Bone marrow (tissue), 2 donors: ENCODE measurements around the gene EPHB1.
"Not testable (repeated sequence)": the region's sequence is repeated elsewhere in the genome, so short reads cannot be mapped to it uniquely, and the experiment has no call there.

Experiments
- DNase-seq, 2 donors: peaks; one replicate each; lab custom pipeline; 2025; lab: John Stamatoyannopoulos, UW

Gene EPHB1

DNA sequence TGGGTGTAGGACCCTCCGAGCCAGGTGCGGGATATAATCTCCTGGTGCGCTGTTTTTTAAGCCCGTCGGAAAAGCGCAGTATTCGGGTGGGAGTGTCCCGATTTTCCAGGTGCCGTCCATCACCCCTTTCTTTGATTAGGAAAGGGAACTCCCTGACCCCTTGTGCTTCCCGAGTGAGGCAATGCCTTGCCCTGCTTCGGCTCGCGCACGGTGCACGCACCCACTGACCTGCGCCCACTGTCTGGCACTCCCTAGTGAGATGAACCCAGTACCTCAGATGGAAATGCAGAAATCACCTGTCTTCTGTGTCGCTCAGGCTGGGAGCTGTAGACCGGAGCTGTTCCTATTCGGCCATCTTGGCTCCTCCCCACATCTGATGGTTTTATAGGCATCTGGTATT, 210.6 kb downstream of the EPHB1 start:
- not testable (repeated sequence) for DNase-seq

DNA sequence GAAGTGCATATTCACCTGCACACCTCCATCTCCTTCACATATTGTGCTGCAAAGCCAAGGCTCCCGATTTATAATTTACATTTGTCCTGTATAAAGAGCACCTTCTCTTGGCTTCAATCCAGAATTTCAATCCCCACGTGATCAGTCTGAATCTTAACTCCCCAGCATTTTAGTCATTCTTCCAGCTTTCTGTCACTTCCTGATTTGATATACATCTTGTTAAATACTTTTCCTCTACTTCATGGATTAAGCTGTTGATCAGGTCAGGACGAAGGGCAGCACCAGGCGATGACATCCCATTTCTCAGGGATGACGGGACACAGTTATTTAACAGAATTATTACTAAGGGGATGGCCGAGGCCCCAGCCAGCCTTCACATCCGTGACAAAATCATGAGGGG, 212.5 kb downstream of the EPHB1 start:
- DNase-seq = no peak

DNA sequence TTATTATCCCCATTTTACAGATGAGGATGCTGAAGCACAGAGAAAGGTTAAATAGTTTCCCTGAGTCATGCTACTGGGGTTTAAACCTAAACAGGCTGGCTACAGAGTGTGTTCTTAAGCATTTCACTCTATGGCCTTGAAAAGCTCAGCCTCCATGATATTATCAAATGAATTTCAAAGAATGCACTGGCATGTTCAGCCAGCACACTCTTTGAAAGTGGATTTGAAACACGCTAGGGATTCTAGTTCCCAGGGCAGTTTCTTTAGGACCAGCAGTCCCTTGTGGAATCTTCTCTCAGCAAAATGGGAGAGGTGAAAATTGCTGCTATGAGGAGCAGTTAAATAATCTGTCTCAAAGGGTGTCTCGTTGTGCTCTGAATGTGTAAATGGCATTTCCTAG, 213.3 kb downstream of the EPHB1 start:
- DNase-seq = no peak

DNA sequence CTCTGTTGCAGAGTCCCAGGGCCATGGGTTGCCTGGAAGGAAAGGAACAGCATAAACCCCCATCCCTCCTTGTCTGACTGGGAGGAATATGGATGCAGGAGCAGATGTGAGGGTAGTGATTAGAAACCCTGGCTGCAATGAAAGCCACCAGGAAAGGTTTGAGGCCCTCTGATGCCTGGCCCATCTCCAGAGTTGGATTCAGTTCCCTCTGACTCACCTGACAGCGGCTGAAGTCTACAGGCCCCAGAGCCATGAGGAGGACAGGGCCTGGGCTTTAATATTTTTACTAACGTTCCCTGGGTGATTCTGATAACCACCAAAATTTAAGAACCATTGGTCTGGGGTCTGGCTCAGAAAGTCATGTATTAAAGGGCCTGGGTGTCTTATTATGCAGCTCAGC, 214.0 kb downstream of the EPHB1 start:
- no peak for DNase-seq

- DNase-seq = no peak
Measured at GRCh38 chr3:135012101-135012500, 217.0 kb downstream of the EPHB1 start.

DNA sequence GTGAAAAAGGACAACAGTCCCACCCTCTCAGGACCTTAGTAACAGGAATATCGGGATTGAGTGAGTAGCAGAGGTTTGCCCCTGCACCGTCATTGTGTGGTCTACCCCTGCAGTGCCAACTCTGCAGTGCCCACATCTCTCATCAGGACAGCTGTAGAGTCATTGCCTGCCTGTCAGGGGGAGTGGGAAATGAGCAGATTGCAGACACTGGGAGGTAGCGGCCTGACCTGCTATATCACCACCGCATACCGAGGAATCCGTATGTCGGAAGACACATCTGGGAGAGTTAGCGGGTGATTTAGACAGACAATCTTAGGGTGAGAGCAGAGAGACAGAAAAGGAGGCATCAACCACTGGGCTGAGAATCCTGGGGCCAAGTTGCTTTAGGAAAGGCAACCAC, 218.1 kb downstream of the EPHB1 start:
- DNase-seq = no peak

DNA sequence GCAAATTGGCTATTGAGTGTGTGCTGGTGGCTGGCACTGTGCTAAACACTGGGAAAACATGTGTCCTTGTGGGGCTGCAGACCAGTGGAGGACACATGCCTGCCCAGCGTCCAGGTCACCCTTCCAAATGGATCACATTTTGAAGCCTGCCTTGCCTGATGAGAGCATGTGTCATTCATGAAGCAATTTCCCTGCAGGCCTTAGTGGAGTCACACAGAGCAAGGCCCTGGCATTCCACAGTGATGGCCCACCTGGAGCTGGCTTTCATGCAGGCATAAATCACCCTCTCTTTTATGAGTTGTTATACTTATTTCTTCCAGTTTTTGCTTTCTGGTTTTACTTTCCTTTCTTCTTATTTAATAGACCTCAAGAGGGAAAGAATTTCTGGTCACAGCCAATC, 219.5 kb downstream of the EPHB1 start:
- no peak for DNase-seq

- no peak for DNase-seq
Measured at GRCh38 chr3:135017003-135017893, 222.2 kb downstream of the EPHB1 start.

GRCh38 chr3:135018149-135018923, 223.3 kb downstream of the EPHB1 start:
- no peak for DNase-seq

- DNase-seq = no peak
Measured at GRCh38 chr3:135020181-135020580, 225.1 kb downstream of the EPHB1 start.

GRCh38 chr3:135023996-135024658, 229.1 kb downstream of the EPHB1 start:
- DNase-seq = no peak

DNA sequence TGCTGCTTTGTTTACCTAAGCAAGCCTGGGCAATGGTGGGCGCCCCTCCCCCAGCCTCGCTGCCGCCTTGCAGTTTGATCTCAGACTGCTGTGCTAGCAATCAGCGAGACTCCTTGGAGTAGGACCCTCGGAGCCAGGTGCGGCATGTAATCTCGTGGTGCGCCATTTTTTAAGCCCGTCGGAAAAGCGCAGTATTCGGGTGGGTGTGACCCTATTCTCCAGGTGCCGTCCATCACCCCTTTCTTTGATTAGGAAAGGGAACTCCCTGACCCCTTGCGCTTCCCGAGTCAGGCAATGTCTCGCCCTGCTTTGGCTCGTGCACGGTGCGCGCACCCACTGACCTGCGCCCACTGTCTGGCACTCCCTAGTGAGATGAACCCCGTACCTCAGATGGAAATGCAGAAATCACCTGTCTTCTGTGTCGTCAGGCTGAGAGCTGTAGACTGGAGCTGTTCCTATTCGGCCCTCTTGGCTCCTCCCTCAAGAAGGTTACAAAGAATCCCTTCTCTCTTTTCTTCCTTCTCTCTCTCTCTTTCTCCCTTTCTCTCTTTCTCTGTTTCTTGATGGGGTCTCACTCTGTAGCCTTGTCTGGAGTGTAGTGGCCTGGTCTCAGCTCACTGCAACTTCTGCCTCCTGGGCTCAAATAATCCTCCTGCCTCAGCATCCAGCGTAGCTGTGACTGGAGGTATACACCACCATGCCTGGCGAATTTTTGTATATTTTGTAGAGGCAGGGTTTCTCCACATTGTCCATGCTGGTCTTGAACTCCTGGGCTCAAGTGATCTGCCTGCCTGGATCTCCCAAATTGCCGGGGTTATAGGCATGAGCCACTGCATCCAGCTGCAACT, 235.9 kb downstream of the EPHB1 start:
- DNase-seq = not testable (repeated sequence)

GRCh38 chr3:135033737-135034136, 238.7 kb downstream of the EPHB1 start:
- no peak for DNase-seq

DNA sequence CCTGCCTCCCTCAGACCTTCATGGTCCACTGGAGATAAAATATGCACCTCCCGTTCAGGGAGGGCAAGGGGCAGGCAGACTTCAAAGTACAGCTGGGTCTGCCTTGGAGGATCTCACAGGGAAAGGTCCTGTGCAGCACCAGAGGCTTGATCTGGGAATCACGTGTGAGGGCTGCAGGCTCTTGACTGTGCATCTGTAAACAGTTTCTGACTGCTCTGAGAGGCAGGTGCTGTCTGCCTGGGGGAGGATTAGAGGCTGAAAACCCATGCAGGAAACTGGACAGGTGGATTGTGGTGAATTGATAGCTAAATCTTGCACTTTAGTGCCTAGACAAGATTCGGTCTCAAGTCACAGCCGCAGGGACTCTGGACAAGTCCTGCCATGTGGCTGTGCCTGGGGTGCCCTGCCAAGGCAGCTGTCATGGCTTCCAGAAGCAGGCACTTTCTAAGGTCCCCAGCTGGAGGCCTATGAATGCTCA, 239.3 kb downstream of the EPHB1 start:
- no peak for DNase-seq

DNA sequence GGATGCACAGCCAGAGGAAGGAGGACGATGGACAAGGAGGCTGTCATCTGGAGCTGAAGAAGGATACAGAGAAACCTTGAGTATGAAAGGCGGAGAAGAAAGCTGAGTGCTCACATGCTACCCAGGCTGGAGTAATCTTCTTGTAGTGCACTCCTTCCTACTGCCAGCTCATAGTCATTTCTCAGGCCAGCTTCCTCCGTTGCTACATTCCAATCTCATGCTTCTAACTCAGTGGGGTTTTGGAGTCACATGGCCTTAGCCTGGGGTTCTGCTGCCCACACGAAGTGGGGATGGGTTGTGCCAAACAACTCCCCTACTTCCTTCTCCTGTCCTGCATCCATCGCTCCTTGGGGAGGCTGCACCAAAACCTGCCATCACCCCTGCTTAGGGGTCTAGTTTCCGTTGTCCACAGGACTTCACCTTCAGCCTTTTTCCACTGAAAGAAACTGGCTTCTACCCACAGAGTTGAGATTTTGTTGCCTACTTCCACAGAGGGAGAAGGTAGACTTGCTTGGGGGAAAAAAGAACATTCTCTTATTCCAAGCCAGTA, 239.9 kb downstream of the EPHB1 start:
- DNase-seq = no peak

DNA sequence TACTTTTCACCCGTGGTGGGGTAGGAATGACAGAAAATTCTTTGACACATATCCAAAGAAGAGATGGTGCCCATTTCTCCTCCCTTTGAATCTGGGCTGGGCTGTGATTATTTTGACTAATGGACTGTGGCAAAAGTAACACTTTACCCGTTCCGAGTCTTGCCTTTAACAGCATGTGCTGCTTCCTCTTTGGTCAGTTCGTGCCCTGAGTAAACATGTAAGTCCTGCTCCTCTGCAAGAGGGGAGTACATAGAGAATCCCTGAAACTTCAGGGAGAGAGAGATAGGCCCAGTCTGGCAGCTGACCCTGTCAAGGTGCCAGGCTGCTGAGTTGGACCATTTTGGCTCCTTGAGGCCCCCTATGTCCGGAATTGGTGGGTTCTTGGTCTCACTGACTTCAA, 243.1 kb downstream of the EPHB1 start:
- DNase-seq = no peak

DNA sequence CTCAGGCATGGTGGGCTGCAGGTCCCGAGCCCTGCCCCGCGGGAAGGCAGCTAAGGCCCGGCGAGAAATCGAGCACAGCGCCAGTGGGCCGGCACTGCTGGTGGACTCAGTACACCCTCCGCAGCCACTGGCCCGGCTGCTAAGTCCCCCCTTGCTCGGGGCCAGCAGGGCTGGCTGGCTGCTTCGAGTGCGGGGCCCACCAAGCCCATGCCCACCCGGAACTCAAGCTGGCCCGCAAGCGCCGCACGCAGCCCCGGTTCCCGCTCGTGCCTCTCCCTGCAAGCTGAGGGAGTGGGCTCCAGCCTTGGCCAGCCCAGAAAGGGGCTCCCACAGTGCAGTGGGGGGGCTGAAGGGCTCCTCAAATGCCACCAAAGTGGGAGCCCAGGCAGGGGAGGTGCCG, 244.5 kb downstream of the EPHB1 start:
- not testable (repeated sequence) for DNase-seq

GRCh38 chr3:135040321-135041240, 245.5 kb downstream of the EPHB1 start:
- DNase-seq = no peak

DNA sequence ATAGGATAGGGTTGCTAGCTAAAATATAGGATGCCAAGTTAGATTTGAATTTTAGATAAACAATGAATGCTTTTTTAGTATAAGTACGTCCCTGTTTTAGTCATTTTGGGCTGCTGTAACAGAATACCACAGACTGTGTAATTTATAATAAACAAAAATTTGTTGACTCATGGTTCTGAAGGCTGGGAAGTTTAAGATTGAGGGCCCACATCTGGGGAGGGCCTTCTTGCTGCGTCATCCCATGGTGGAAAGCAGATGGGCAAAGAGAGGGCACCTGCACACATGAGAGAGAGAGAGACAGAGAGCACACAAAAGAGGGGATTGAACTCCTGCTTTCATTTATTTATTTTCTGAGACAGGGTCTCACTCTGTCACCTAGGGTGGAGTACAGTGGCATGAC, 246.5 kb downstream of the EPHB1 start:
- DNase-seq = no peak

- no peak for DNase-seq
Measured at GRCh38 chr3:135047061-135047460, 252.0 kb downstream of the EPHB1 start.
